ENCODE data around the gene PSMG3.

PSMG3 gene

GRCh38 chr7:1579481-1580421 lies 9.9 kb upstream of the PSMG3 start:
- peak; percentile 48 for DNase-seq (ENCODE audit: low read depth, low spot score)

GRCh38 chr7:1578513-1578912 lies 8.7 kb upstream of the PSMG3 start:
- no peak for DNase-seq (ENCODE audit: low read depth, low spot score)

- no peak for DNase-seq (ENCODE audit: low read depth, low spot score)
These were observed 6.9 kb upstream of the PSMG3 start for GRCh38 chr7:1576521-1577253.

- no peak for DNase-seq (ENCODE audit: low read depth, low spot score)
These were observed 6.0 kb upstream of the PSMG3 start for GRCh38 chr7:1575809-1576208.

GRCh38 chr7:1572111-1572822 lies 2.4 kb upstream of the PSMG3 start:
- DNase-seq (ENCODE audit: low read depth, low spot score), result no peak

- DNase-seq (ENCODE audit: low read depth, low spot score), result no peak
These were observed 396 bp downstream of the PSMG3 start for GRCh38 chr7:1569440-1569832.

- DNase-seq (ENCODE audit: low read depth, low spot score), result no peak
These were observed 816 bp downstream of the PSMG3 start for GRCh38 chr7:1569016-1569415.

- DNase-seq (ENCODE audit: low read depth, low spot score), result no peak
These were observed 1.8 kb downstream of the PSMG3 start for GRCh38 chr7:1567896-1568510.

GRCh38 chr7:1567049-1567771 lies 2.6 kb downstream of the PSMG3 start:
- DNase-seq (ENCODE audit: low read depth, low spot score), result no peak

- DNase-seq (ENCODE audit: low read depth, low spot score), result no peak
These were observed 3.2 kb downstream of the PSMG3 start for GRCh38 chr7:1566687-1567048.

- no peak for DNase-seq (ENCODE audit: low read depth, low spot score)
These were observed 5.2 kb downstream of the PSMG3 start for GRCh38 chr7:1564603-1565022.

- no peak for DNase-seq (ENCODE audit: low read depth, low spot score)
These were observed 5.7 kb downstream of the PSMG3 start for GRCh38 chr7:1563981-1564602.

- no peak for DNase-seq (ENCODE audit: low read depth, low spot score)
These were observed 7.2 kb downstream of the PSMG3 start for GRCh38 chr7:1562597-1563051.

GRCh38 chr7:1562116-1562515 lies 7.7 kb downstream of the PSMG3 start:
- no peak for DNase-seq (ENCODE audit: low read depth, low spot score)

GRCh38 chr7:1561036-1561940 lies 8.5 kb downstream of the PSMG3 start:
- no peak for DNase-seq (ENCODE audit: low read depth, low spot score)

GRCh38 chr7:1560620-1561031 lies 9.2 kb downstream of the PSMG3 start:
- DNase-seq (ENCODE audit: low read depth, low spot score), result no peak

- DNase-seq (ENCODE audit: low read depth, low spot score), result no peak
These were observed 9.9 kb downstream of the PSMG3 start for GRCh38 chr7:1559626-1560590.

All from activated CD4-positive, CD25-positive, alpha-beta regulatory T cell treated with anti-CD3 and anti-CD28 coated beads, Interleukin-2, amount 50 U/mL, for 16 hours (primary cell).